Fibroblast of pulmonary artery (primary cell): ENCODE data around the gene SIPA1L3.

Experiments used
- DNase-seq: peaks from one replicate; pipeline ENCODE4 v3.0.0-alpha.2; 2010; ENCODE audit warnings: low read depth
- H3K4me3 ChIP-seq: replicated peaks from 2 replicates; pipeline ENCODE4 v1.5.1; 2011; ENCODE audit warnings: low read depth, mild to moderate bottlenecking, control low read depth, low read length, moderate library complexity
- CTCF ChIP-seq: IDR thresholded peaks from 2 replicates; pipeline ENCODE4 v1.5.1; 2011; ENCODE audit warnings: mild to moderate bottlenecking, control low read depth, low read length, inconsistent platforms; ENCODE audit errors: missing control alignments

Gene SIPA1L3

GRCh38 chr19:38004186-38004520 lies 97.1 kb downstream of the SIPA1L3 start:
- DNase-seq = no peak
- no peak for TF ChIP-seq CTCF
- peak overlapping the region; percentile 48 for H3K4me3 ChIP-seq

GRCh38 chr19:38004521-38005223 lies 97.7 kb downstream of the SIPA1L3 start:
- no peak for TF ChIP-seq CTCF
- DNase-seq = peak; percentile 98
- H3K4me3 ChIP-seq = peak overlapping the region; percentile 48

GRCh38 chr19:38005224-38005614 lies 98.2 kb downstream of the SIPA1L3 start:
- peak overlapping the region; percentile 6 for H3K4me3 ChIP-seq
- no peak for DNase-seq
- no peak for TF ChIP-seq CTCF

GRCh38 chr19:38006361-38007045 lies 99.5 kb downstream of the SIPA1L3 start:
- no peak overlapping the region for H3K4me3 ChIP-seq
- no peak for DNase-seq
- TF ChIP-seq CTCF = no peak

GRCh38 chr19:38009650-38010242 lies 102.7 kb downstream of the SIPA1L3 start:
- no peak overlapping the region for H3K4me3 ChIP-seq
- no peak for TF ChIP-seq CTCF
- DNase-seq = no peak

- DNase-seq = no peak
- no peak overlapping the region for H3K4me3 ChIP-seq
- no peak for TF ChIP-seq CTCF
These were observed 104.4 kb downstream of the SIPA1L3 start for GRCh38 chr19:38011426-38011825.
